Measurements from ENCODE around the gene FADS3.

Gene FADS3

GRCh38 chr11:61914471-61915171, 23.3 kb upstream of the FADS3 start:
- no peak for DNase-seq

- DNase-seq = no peak
These were observed 22.5 kb upstream of the FADS3 start for GRCh38 chr11:61913699-61914395.

GRCh38 chr11:61912991-61913698, 21.8 kb upstream of the FADS3 start:
- no peak for DNase-seq

GRCh38 chr11:61912530-61912898, 21.2 kb upstream of the FADS3 start:
- peak in 5 of 56 donors; percentile 22 to 58 (median 33) for DNase-seq

- no peak for DNase-seq
These were observed 20.6 kb upstream of the FADS3 start for GRCh38 chr11:61911701-61912529.

GRCh38 chr11:61911128-61911700, 19.9 kb upstream of the FADS3 start:
- DNase-seq = no peak

- no peak for DNase-seq
These were observed 19.1 kb upstream of the FADS3 start for GRCh38 chr11:61910187-61911127.

GRCh38 chr11:61908730-61909316, 17.5 kb upstream of the FADS3 start:
- peak in 21 of 56 donors; percentile 14 to 62 (median 26) for DNase-seq

- DNase-seq = no peak
These were observed 16.8 kb upstream of the FADS3 start for GRCh38 chr11:61907871-61908729.

- no peak for DNase-seq
These were observed 15.9 kb upstream of the FADS3 start for GRCh38 chr11:61907282-61907681.

- DNase-seq = no peak
These were observed 15.2 kb upstream of the FADS3 start for GRCh38 chr11:61906522-61906909.

- no peak for DNase-seq
These were observed 14.6 kb upstream of the FADS3 start for GRCh38 chr11:61905801-61906521.

- DNase-seq = no peak
These were observed 13.8 kb upstream of the FADS3 start for GRCh38 chr11:61905067-61905696.

- no peak for DNase-seq
These were observed 13.2 kb upstream of the FADS3 start for GRCh38 chr11:61904539-61905048.

- no peak for DNase-seq
These were observed 12.5 kb upstream of the FADS3 start for GRCh38 chr11:61903845-61904244.

- no peak for DNase-seq
These were observed 11.0 kb upstream of the FADS3 start for GRCh38 chr11:61902313-61902712.

GRCh38 chr11:61901397-61901796, 10.1 kb upstream of the FADS3 start:
- DNase-seq = no peak

Data from amygdala (tissue), 56 donors.